ENCODE measurements around the gene SLC16A7.

- TF ChIP-seq POLR2A (IDR thresholded peaks at IDR 0.05) (no peak), CTCF (IDR thresholded peaks at IDR 0.05) (no peak)
Measured at GRCh38 chr12:59603754-59604153, 7.9 kb downstream of the SLC16A7 start.
